HepG2 (cell line): ENCODE measurements around the gene TRIO. TPM values are rescaled to one million over a fixed set of nuclear protein-coding genes. Genes with fewer than 3 reads are reported as not detected.

Experiments
- AGO1 ChIP-seq: fragments of 200-400 bp; formaldehyde crosslinking; IDR thresholded peaks from 2 replicates; pipeline ENCODE4 v1.6.1; 2017; ENCODE audit warnings: mild to moderate bottlenecking, low read depth, low read length, moderate library complexity; ENCODE audit not compliant: poor library complexity, severe bottlenecking
- AHR ChIP-seq: IDR thresholded peaks from 2 replicates; pipeline ENCODE4 v1.6.1; 2018; ENCODE audit warnings: missing genetic modification reagents, missing compliant biosample characterization
- ARNT ChIP-seq: fragments of 450-650 bp; IDR thresholded peaks from 2 replicates; pipeline ENCODE4 v1.6.1; 2017
- GPN1 ChIP-seq: sonication (generic); formaldehyde crosslinking; IDR thresholded peaks from 2 replicates; pipeline ENCODE4 v1.5.1; 2020; ENCODE audit warnings: missing genetic modification reagents, borderline replicate concordance
- HNRNPLL ChIP-seq: fragments of 200-400 bp; formaldehyde crosslinking; IDR thresholded peaks from 2 replicates; pipeline ENCODE4 v1.6.1; 2017; ENCODE audit warnings: mild to moderate bottlenecking, low read depth, low read length; ENCODE audit not compliant: poor library complexity, severe bottlenecking
- ISL2 ChIP-seq: sonication (generic); formaldehyde crosslinking; IDR thresholded peaks from 2 replicates; pipeline ENCODE4 v1.5.0; 2020; ENCODE audit warnings: missing genetic modification reagents
- KAT2B ChIP-seq: fragments of 150-350 bp; IDR thresholded peaks from 2 replicates; pipeline ENCODE4 v1.6.1; 2014; ENCODE audit warnings: low read depth, low read length, borderline replicate concordance
- KLF16 ChIP-seq, 2 experiments: sonication (generic) in 1 of 2; formaldehyde crosslinking in 1 of 2; IDR thresholded peaks; 2 replicates each; pipeline versions ENCODE4 v1.6.1 to v1.8.0; 2016 to 2023; ENCODE audit warnings: missing genetic modification reagents in 2 of 2, missing compliant biosample characterization in 1 of 2
- POGZ ChIP-seq: sonication (generic); formaldehyde crosslinking; IDR thresholded peaks from 2 replicates; pipeline ENCODE4 v1.4.0; 2020; ENCODE audit warnings: mild to moderate bottlenecking, missing genetic modification reagents
- REXO4 ChIP-seq: sonication (generic); formaldehyde crosslinking; IDR thresholded peaks from 2 replicates; pipeline ENCODE4 v1.8.0; 2022; ENCODE audit warnings: missing genetic modification reagents, mild to moderate bottlenecking, borderline replicate concordance
- RXRB ChIP-seq: IDR thresholded peaks from 2 replicates; pipeline ENCODE4 v1.6.1; 2016; ENCODE audit warnings: borderline replicate concordance, missing genetic modification reagents, missing compliant biosample characterization
- SP5 ChIP-seq: IDR thresholded peaks from 2 replicates; pipeline ENCODE4 v1.6.1; 2016; ENCODE audit warnings: low read depth, borderline replicate concordance
- ZNF234 ChIP-seq: sonication (generic); formaldehyde crosslinking; conservative IDR thresholded peaks from 2 replicates; pipeline ENCODE4 v1.5.1; 2020; ENCODE audit warnings: mild to moderate bottlenecking, missing genetic modification reagents
- ZNF24 ChIP-seq: fragments of 450-650 bp; IDR thresholded peaks from 2 replicates; pipeline ENCODE4 v1.6.1; 2017; ENCODE audit warnings: antibody characterized with exemption, mild to moderate bottlenecking
- ZNF501 ChIP-seq: sonication (generic); formaldehyde crosslinking; IDR thresholded peaks from 2 replicates; pipeline ENCODE4 v1.5.1; 2020; ENCODE audit warnings: mild to moderate bottlenecking, moderate library complexity, missing genetic modification reagents
- ZNF709 ChIP-seq: sonication (generic); formaldehyde crosslinking; IDR thresholded peaks from 2 replicates; pipeline ENCODE4 v1.5.0; 2020; ENCODE audit warnings: mild to moderate bottlenecking, missing genetic modification reagents
- ZNF720 ChIP-seq: sonication (generic); formaldehyde crosslinking; IDR thresholded peaks from 2 replicates; pipeline ENCODE4 v1.4.0; 2020; ENCODE audit warnings: missing genetic modification reagents
- ZNF746 ChIP-seq: sonication (generic); formaldehyde crosslinking; IDR thresholded peaks from 2 replicates; pipeline ENCODE4 v1.8.0; 2022; ENCODE audit warnings: mild to moderate bottlenecking, missing genetic modification reagents
- ZNF768 ChIP-seq: sonication (generic); formaldehyde crosslinking; IDR thresholded peaks from 2 replicates; pipeline ENCODE4 v1.4.0; 2020; ENCODE audit warnings: missing genetic modification reagents
- ZNF773 ChIP-seq: sonication (generic); formaldehyde crosslinking; IDR thresholded peaks from 2 replicates; pipeline ENCODE4 v1.4.0; 2020; ENCODE audit warnings: missing genetic modification reagents, borderline replicate concordance
- ZNF841 ChIP-seq: sonication (generic); formaldehyde crosslinking; IDR thresholded peaks from 2 replicates; pipeline ENCODE4 v1.8.1; 2023; ENCODE audit warnings: missing genetic modification reagents, borderline replicate concordance
- polyA plus RNA-seq, 8 experiments: library from polyadenylated mRNA; depleted of rRNA in 3 of 8; stranded (reverse) in 7 of 8; unstranded in 1 of 8; fragments of >200 nt; fragmentation: Illumina TruSeq in 4 of 8; extraction: Trizol in 4 of 8; gene quantifications; 2 replicates each; pipeline versions ENCODE4 v1.2.1 to v1.2.3, GENCODE V29; 2011 to 2016; ENCODE audit warnings: low read depth in 4 of 8, missing spikeins in 1 of 8, mixed read lengths in 1 of 8; ENCODE audit not compliant: insufficient read depth in 1 of 8
- total RNA-seq, 5 experiments: library from RNA; depleted of rRNA; stranded (reverse); fragments of >200 nt; fragmentation: Illumina TruSeq; extraction: Trizol; gene quantifications; 2 replicates each; pipeline ENCODE4 v1.2.3, GENCODE V29; 2016; ENCODE audit warnings: low read depth in 1 of 5
- TF ChIP-seq, protein P1 (sequence below): sonication (generic); formaldehyde crosslinking; IDR thresholded peaks from 2 replicates; pipeline ENCODE4 v1.5.0; 2020; ENCODE audit warnings: mild to moderate bottlenecking, missing genetic modification reagents
- TF ChIP-seq, protein P2 (sequence below): sonication (generic); formaldehyde crosslinking; conservative IDR thresholded peaks from 2 replicates; pipeline ENCODE4 v1.8.0; 2022; ENCODE audit warnings: mild to moderate bottlenecking, moderate library complexity, missing genetic modification reagents
- TF ChIP-seq, protein P3 (sequence below): sonication (generic); formaldehyde crosslinking; IDR thresholded peaks from 2 replicates; pipeline ENCODE4 v1.4.0; 2020; ENCODE audit warnings: missing genetic modification reagents
- TF ChIP-seq, protein P4 (sequence below): IDR thresholded peaks from 2 replicates; pipeline ENCODE4 v1.6.1; 2018; ENCODE audit warnings: missing genetic modification reagents, mild to moderate bottlenecking, missing compliant biosample characterization

The TRIO gene
- total and polyA plus RNA-seq, 2 of the 13 experiments (the other 11 are each of a cell fraction or from before 2014, with no cell fraction given) = 45.2 to 45.9 TPM

DNA sequence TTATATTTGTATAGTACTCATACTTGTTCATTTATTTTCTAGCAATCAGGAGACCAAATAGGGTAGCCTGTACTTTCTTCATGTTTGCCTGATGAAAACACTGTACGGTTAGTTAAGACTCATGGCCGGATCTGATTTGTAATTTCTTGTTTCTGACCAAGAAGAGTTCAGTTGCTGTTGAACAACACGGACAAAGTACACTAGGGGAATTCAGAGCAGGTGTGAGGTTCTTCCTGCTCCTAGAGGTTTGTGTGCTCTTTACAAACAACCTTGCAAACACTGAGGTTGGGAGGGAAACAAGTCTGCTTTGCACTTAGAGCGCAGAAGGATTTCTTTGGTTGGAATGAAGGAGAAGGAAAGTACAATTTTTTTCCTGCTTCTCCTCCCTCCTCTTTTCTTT is 69.7 kb downstream of the TRIO start (continued):
- TF ChIP-seq, protein P1, sequence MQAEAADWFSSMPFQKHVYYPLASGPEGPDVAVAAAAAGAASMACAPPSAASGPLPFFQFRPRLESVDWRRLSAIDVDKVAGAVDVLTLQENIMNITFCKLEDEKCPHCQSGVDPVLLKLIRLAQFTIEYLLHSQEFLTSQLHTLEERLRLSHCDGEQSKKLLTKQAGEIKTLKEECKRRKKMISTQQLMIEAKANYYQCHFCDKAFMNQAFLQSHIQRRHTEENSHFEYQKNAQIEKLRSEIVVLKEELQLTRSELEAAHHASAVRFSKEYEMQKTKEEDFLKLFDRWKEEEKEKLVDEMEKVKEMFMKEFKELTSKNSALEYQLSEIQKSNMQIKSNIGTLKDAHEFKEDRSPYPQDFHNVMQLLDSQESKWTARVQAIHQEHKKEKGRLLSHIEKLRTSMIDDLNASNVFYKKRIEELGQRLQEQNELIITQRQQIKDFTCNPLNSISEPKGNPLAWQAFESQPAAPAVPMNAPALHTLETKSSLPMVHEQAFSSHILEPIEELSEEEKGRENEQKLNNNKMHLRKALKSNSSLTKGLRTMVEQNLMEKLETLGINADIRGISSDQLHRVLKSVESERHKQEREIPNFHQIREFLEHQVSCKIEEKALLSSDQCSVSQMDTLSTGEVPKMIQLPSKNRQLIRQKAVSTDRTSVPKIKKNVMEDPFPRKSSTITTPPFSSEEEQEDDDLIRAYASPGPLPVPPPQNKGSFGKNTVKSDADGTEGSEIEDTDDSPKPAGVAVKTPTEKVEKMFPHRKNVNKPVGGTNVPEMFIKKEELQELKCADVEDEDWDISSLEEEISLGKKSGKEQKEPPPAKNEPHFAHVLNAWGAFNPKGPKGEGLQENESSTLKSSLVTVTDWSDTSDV = no peak
- TF ChIP-seq ZNF24 (no peak), ZNF501 (CRISPR knock-in tag) (no peak), ZNF234 (no peak), POGZ (no peak), REXO4 (CRISPR knock-in tag) (no peak), ARNT (no peak), ISL2 (CRISPR knock-in tag) (no peak; the same call in 1 of the 2 replicates), SP5 (no peak), ZNF841 (CRISPR knock-in tag) (no peak), KAT2B (no peak), ZNF773 (CRISPR knock-in tag) (no peak), GPN1 (CRISPR knock-in tag) (no peak), RXRB (peak; percentile 79; the same call in 1 of the 2 replicates), ZNF720 (no peak), ZNF746 (no peak), AHR (no peak), ZNF768 (CRISPR knock-in tag) (no peak), KLF16 (CRISPR knock-in tag; IDR thresholded peaks at IDR 0.05) (no peak), HNRNPLL (no peak), ZNF709 (CRISPR knock-in tag) (no peak), AGO1 (no peak)
- TF ChIP-seq, protein P2, sequence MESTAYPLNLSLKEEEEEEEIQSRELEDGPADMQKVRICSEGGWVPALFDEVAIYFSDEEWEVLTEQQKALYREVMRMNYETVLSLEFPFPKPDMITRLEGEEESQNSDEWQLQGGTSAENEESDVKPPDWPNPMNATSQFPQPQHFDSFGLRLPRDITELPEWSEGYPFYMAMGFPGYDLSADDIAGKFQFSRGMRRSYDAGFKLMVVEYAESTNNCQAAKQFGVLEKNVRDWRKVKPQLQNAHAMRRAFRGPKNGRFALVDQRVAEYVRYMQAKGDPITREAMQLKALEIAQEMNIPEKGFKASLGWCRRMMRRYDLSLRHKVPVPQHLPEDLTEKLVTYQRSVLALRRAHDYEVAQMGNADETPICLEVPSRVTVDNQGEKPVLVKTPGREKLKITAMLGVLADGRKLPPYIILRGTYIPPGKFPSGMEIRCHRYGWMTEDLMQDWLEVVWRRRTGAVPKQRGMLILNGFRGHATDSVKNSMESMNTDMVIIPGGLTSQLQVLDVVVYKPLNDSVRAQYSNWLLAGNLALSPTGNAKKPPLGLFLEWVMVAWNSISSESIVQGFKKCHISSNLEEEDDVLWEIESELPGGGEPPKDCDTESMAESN (CRISPR knock-in tag) = 0 out of 2 replicates have a peak, but pooled peaks have one; percentile 23
- TF ChIP-seq, protein P3, sequence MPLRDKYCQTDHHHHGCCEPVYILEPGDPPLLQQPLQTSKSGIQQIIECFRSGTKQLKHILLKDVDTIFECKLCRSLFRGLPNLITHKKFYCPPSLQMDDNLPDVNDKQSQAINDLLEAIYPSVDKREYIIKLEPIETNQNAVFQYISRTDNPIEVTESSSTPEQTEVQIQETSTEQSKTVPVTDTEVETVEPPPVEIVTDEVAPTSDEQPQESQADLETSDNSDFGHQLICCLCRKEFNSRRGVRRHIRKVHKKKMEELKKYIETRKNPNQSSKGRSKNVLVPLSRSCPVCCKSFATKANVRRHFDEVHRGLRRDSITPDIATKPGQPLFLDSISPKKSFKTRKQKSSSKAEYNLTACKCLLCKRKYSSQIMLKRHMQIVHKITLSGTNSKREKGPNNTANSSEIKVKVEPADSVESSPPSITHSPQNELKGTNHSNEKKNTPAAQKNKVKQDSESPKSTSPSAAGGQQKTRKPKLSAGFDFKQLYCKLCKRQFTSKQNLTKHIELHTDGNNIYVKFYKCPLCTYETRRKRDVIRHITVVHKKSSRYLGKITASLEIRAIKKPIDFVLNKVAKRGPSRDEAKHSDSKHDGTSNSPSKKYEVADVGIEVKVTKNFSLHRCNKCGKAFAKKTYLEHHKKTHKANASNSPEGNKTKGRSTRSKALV (CRISPR knock-in tag) = no peak
- TF ChIP-seq, protein P4, sequence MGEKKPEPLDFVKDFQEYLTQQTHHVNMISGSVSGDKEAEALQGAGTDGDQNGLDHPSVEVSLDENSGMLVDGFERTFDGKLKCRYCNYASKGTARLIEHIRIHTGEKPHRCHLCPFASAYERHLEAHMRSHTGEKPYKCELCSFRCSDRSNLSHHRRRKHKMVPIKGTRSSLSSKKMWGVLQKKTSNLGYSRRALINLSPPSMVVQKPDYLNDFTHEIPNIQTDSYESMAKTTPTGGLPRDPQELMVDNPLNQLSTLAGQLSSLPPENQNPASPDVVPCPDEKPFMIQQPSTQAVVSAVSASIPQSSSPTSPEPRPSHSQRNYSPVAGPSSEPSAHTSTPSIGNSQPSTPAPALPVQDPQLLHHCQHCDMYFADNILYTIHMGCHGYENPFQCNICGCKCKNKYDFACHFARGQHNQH (CRISPR knock-in tag) = peak; percentile 87
